Hepatocyte (in vitro differentiated cells): ENCODE measurements around the gene SYNDIG1. TPM values are rescaled to one million over a fixed set of nuclear protein-coding genes. Genes with fewer than 3 reads are reported as not detected.

Experiments used
- DNase-seq: peaks from one replicate; pipeline ENCODE4 v3.0.0-alpha.2; 2016; ENCODE audit warnings: low spot score
- H2AFZ ChIP-seq: fragments of 200-600 bp; sonication (generic); 2 replicates; pipeline ENCODE4 v1.6.0; 2016; ENCODE audit warnings: antibody characterized with exemption, mild to moderate bottlenecking
- H3K27ac ChIP-seq: fragments of 200-600 bp; sonication (generic); 2 replicates; pipeline ENCODE4 v1.5.1; 2016; ENCODE audit warnings: mild to moderate bottlenecking
- H3K27me3 ChIP-seq: fragments of 200-600 bp; sonication (generic); 2 replicates; pipeline ENCODE4 v1.6.1; 2016
- H3K36me3 ChIP-seq: fragments of 200-600 bp; sonication (generic); replicated peaks from 2 replicates; pipeline ENCODE4 v1.5.1; 2016; ENCODE audit warnings: low read depth; ENCODE audit not compliant: insufficient read depth
- H3K4me1 ChIP-seq: fragments of 200-600 bp; sonication (generic); 2 replicates; pipeline ENCODE4 v1.5.1; 2016; ENCODE audit warnings: mild to moderate bottlenecking, moderate library complexity; ENCODE audit not compliant: insufficient read depth
- H3K4me2 ChIP-seq: fragments of 200-600 bp; sonication (generic); 2 replicates; pipeline ENCODE4 v1.6.0; 2016
- H3K4me3 ChIP-seq: fragments of 200-600 bp; sonication (generic); 2 replicates; pipeline ENCODE4 v1.5.1; 2016; ENCODE audit warnings: mild to moderate bottlenecking
- H3K79me2 ChIP-seq: fragments of 200-600 bp; sonication (generic); 2 replicates; pipeline ENCODE4 v1.6.0; 2017; ENCODE audit warnings: mild to moderate bottlenecking
- H3K9me2 ChIP-seq: fragments of 200-600 bp; sonication (generic); replicated peaks from 2 replicates; pipeline ENCODE4 v1.6.0; 2017; ENCODE audit warnings: mild to moderate bottlenecking; ENCODE audit not compliant: insufficient read depth
- H3K9me3 ChIP-seq: fragments of 200-600 bp; sonication (generic); 2 replicates; pipeline ENCODE4 v1.5.1; 2016; ENCODE audit warnings: low read depth, mild to moderate bottlenecking
- H4K20me1 ChIP-seq: fragments of 200-600 bp; sonication (generic); 2 replicates; pipeline ENCODE4 v1.6.0; 2016; ENCODE audit warnings: mild to moderate bottlenecking; ENCODE audit not compliant: insufficient read depth, poor library complexity, severe bottlenecking
- EZH2 ChIP-seq: fragments of 200-600 bp; sonication (generic); IDR thresholded peaks from 2 replicates; pipeline ENCODE4 v1.6.1; 2016; ENCODE audit warnings: antibody characterized with exemption, mild to moderate bottlenecking, borderline replicate concordance
- EZH2phosphoT487 ChIP-seq: fragments of 200-600 bp; sonication (generic); IDR thresholded peaks from one replicate; pipeline ENCODE4 v1.6.1; 2018; ENCODE audit warnings: antibody characterized with exemption, mild to moderate bottlenecking, low read depth, moderate library complexity; ENCODE audit not compliant: unreplicated experiment, severe bottlenecking
- WGBS: methylation state at CpG from one replicate; pipeline ENCODE4 v1.1.6; 2016; ENCODE audit warnings: low lambda C conversion rate; ENCODE audit errors: missing lambda C conversion rate; 5-methylcytosine and 5-hydroxymethylcytosine counted together
- polyA plus RNA-seq: library from polyadenylated mRNA; unstranded; fragments of >200 nt; fragmentation: Nextera tagmentation; extraction: Ambion mirVana; gene quantifications from 2 replicates; pipeline ENCODE4 v1.2.1, GENCODE V29; 2016
- total RNA-seq: library from RNA; depleted of rRNA; stranded (reverse); fragments of >200 nt; gene quantifications from 2 replicates; pipeline ENCODE4 v1.2.3, GENCODE V29; 2014
- TF ChIP-seq, protein P1 (sequence below): fragments of 200-600 bp; sonication (generic); IDR thresholded peaks from 2 replicates; pipeline ENCODE4 v1.5.1; 2016; ENCODE audit warnings: antibody characterized with exemption, mild to moderate bottlenecking; ENCODE audit not compliant: poor library complexity

Gene SYNDIG1
- total and polyA plus RNA-seq, 2 experiments from 2014 or later, result 1.5 to 2.3 TPM

DNA sequence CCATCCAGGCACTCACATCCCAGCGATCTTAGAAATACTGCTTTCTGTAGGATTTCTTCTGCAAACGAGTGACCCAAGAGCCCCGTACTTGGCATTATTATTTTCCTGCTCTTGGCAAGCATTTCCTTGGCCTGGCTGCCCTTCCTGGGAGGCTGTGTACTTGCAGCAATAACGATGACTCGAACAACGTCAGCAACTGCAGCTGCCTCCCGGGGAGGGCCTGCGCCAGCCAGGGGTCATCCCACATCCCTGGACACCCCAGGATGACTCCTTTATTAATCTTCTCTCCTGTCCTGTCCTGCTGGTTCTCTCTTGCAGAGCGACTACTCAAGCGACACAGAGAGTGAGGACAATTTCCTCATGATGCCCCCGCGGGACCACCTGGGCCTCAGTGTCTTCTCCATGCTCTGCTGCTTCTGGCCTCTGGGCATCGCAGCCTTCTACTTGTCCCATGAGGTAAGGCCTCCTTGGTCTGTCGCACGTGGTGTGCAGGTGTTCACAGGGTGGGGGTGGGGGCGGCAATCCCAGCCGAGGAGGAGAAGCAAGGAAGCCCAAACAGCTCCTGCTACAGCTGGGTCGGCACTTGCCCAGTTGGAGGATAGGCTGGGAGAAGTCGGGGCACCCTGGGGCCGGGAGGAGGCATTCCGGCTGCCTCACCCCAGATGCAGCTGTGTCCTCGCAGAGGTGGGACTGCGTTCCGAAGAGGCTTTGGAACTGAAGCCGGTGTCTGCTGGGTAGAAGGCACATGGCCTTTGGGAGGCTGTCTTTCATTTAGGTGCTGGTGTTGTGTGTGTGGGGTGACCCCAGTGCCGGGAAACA, 115.3 kb downstream of the SYNDIG1 start:
- no peaks in the 10 kb centered on the region for H4K20me1 ChIP-seq
- TF ChIP-seq EZH2phosphoT487 (no peak), EZH2 (no peak)
- TF ChIP-seq, protein P1, sequence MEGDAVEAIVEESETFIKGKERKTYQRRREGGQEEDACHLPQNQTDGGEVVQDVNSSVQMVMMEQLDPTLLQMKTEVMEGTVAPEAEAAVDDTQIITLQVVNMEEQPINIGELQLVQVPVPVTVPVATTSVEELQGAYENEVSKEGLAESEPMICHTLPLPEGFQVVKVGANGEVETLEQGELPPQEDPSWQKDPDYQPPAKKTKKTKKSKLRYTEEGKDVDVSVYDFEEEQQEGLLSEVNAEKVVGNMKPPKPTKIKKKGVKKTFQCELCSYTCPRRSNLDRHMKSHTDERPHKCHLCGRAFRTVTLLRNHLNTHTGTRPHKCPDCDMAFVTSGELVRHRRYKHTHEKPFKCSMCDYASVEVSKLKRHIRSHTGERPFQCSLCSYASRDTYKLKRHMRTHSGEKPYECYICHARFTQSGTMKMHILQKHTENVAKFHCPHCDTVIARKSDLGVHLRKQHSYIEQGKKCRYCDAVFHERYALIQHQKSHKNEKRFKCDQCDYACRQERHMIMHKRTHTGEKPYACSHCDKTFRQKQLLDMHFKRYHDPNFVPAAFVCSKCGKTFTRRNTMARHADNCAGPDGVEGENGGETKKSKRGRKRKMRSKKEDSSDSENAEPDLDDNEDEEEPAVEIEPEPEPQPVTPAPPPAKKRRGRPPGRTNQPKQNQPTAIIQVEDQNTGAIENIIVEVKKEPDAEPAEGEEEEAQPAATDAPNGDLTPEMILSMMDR, result no peak
- H3K9me3 ChIP-seq, result no peaks in the 10 kb centered on the region
- no peak overlapping the region for H3K27ac ChIP-seq
- no peaks in the 10 kb centered on the region for H3K9me2 ChIP-seq
- H3K4me2 ChIP-seq, result no peak overlapping the region
- 93% methylated on average over 25 of the region's 26 CpGs for WGBS
- H3K4me3 ChIP-seq, result no peak overlapping the region
- H3K79me2 ChIP-seq, result no peaks in the 10 kb centered on the region
- no peak for DNase-seq
- no peak overlapping the region for H2AFZ ChIP-seq
- H3K27me3 ChIP-seq, result no peaks in the 10 kb centered on the region
- H3K36me3 ChIP-seq, result no peaks in the 10 kb centered on the region
- H3K4me1 ChIP-seq, result no peaks in the 10 kb centered on the region

DNA sequence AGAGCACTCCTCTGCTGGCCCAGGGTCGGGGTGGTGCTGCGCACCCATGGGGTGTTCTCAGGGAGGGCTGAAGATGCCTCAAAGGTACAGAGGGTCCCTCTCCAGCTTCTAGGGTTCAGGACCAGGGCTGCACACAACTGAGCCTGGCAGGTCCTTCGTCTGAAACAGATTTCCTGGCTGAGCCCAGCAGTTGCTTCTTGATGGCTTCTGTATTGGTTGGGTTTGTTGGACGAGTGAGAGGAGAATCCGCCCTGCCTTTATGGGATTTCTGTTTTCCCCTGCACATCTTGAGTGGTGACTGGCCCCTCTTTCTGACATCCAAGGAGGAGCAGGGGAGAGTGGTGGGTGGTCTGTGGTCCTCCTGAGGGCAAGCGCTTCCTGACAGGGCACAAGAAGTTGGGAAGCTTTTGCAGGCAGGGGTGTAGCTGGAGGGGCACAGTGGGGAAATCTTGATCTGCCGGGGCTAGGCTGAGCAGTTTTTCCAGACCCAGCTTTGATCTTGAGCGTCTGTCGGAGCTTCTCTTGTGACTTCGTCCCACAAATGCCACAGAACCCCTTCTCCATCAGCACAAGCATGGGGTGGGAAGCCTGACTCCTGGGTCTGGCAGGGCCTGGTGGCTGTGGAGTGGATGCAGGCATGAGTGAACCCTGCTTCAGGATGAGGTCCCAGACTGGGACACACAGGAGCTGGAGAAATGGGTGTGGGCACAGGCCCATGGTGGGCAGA, 116.5 kb downstream of the SYNDIG1 start:
- H3K4me2 ChIP-seq, result no peak overlapping the region
- H3K4me3 ChIP-seq, result no peak overlapping the region
- H3K9me2 ChIP-seq, result no peaks in the 10 kb centered on the region
- H3K9me3 ChIP-seq, result no peaks in the 10 kb centered on the region
- WGBS, result 88% methylated on average over 10 of the region's 10 CpGs
- H2AFZ ChIP-seq, result no peak overlapping the region
- no peaks in the 10 kb centered on the region for H4K20me1 ChIP-seq
- no peaks in the 10 kb centered on the region for H3K4me1 ChIP-seq
- H3K79me2 ChIP-seq, result no peaks in the 10 kb centered on the region
- no peaks in the 10 kb centered on the region for H3K36me3 ChIP-seq
- no peak for DNase-seq
- no peaks in the 10 kb centered on the region for H3K27me3 ChIP-seq
- TF ChIP-seq, protein P1, result no peak
- TF ChIP-seq EZH2phosphoT487 (no peak), EZH2 (no peak)
- no peak overlapping the region for H3K27ac ChIP-seq

DNA sequence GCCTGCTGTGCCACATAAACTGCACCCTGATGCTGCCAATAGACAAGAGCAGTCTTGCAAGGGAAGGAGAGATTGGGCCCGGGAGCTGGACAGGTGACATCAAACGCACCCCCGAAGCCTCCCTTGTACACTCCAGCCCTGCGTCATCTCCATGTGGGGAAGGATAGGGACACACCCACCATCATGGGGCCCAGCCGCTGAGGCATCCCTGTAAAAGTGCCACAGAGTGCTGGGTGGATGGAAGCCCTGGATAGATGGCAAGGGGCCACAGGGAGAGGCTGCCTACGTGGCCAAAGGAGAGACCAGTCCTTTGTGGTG, 117.1 kb downstream of the SYNDIG1 start:
- Histone ChIP-seq H3K79me2 (no peaks in the 10 kb centered on the region), H3K4me2 (no peak overlapping the region), H3K27me3 (no peaks in the 10 kb centered on the region), H3K4me1 (no peaks in the 10 kb centered on the region), H3K9me2 (no peaks in the 10 kb centered on the region), H3K36me3 (no peaks in the 10 kb centered on the region), H3K27ac (no peak overlapping the region), H3K9me3 (no peaks in the 10 kb centered on the region), H3K4me3 (no peak overlapping the region), H2AFZ (no peak overlapping the region), H4K20me1 (no peaks in the 10 kb centered on the region)
- WGBS, result 78% methylated on average over 6 of the region's 6 CpGs
- TF ChIP-seq EZH2, result no peak
- DNase-seq, result no peak

DNA sequence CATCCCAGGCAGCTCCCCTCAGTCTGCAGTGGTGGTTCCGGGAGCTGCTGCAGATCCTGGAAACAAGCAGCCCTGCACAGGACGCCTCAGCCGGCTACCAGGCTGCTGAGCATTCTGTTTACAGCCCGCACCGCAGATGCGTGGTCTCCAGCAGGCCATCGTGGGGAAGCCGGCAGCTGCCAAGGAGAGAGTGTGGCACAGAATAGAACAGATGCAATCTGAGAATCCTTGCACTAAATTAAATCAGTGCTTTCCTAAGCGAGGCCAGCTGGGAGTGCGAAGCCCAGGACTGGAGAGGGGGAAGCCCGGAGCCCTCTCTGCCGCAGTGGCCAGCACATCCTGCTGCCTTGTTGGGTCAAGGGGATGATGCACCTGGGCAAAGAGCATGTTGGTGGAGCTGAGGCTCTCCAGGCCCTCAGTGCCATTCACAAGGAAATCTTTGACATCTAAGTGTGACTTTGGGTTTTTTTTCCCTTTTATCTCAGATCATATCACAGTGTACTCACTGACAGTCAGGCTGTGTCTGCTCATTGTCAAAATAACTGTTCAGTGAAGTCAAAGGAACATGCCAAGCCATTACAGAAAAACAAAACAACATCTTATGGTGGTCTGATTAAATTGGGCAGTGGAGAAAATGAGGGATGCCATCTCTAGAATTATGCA, 118.1 kb downstream of the SYNDIG1 start:
- no peaks in the 10 kb centered on the region for H3K36me3 ChIP-seq
- no peaks in the 10 kb centered on the region for H3K4me1 ChIP-seq
- H3K4me3 ChIP-seq, result no peak overlapping the region
- H3K9me2 ChIP-seq, result no peaks in the 10 kb centered on the region
- H2AFZ ChIP-seq, result no peak overlapping the region
- H4K20me1 ChIP-seq, result no peaks in the 10 kb centered on the region
- DNase-seq, result no peak
- no peaks in the 10 kb centered on the region for H3K27me3 ChIP-seq
- no peak overlapping the region for H3K27ac ChIP-seq
- TF ChIP-seq EZH2phosphoT487 (no peak), EZH2 (no peak)
- no peaks in the 10 kb centered on the region for H3K79me2 ChIP-seq
- H3K4me2 ChIP-seq, result no peak overlapping the region
- 56% methylated on average over 12 of the region's 12 CpGs for WGBS
- H3K9me3 ChIP-seq, result no peaks in the 10 kb centered on the region
